C4-2B (cell line): ENCODE measurements around the gene FOLR3.

ENCODE experiments used
- CTCF ChIP-seq: fragments of 450-650 bp; conservative IDR thresholded peaks from 2 replicates; pipeline ENCODE4 v1.5.1; 2017; ENCODE audit warnings: mild to moderate bottlenecking
- ZFX ChIP-seq: fragments of 450-650 bp; IDR thresholded peaks from 2 replicates; pipeline ENCODE4 v1.6.1; 2017

- no peak for TF ChIP-seq CTCF
- peak; percentile 30; the same call in 1 of the 2 replicates for TF ChIP-seq ZFX
Measured at GRCh38 chr11:72111300-72112142, 24.0 kb upstream of the FOLR3 start.
